Activated CD4-positive, alpha-beta T cell treated with anti-CD3 and anti-CD28 coated beads for 36 hours (primary cell): ENCODE data around the gene DNER. TPM values are rescaled to one million over a fixed set of nuclear protein-coding genes. Genes with fewer than 3 reads are reported as not detected.
"Not testable (repeated sequence)": the region's sequence is repeated elsewhere in the genome, so short reads cannot be mapped to it uniquely, and the experiment has no call there.

ENCODE experiments used
- ATAC-seq: fragments of 200-7000 bp; cut with Tn5 transposase; one replicate; pipeline ENCODE4 v1.10.0; 2021; ENCODE audit warnings: mild to moderate bottlenecking, moderate library complexity
- CTCF ChIA-PET: fragments of 350-600 bp; sonication (Branson Sonifier 250); formaldehyde crosslinking; loops from one replicate; lab custom pipeline; 2021; ENCODE audit warnings: antibody characterized with exemption; lab: Charles Lee
- POLR2A ChIA-PET: fragments of 350-600 bp; sonication (Branson Sonifier 250); formaldehyde crosslinking; loops from one replicate; lab custom pipeline; 2021; ENCODE audit warnings: antibody characterized with exemption, inconsistent platforms; lab: Charles Lee
- DNase-seq: peaks from one replicate; pipeline ENCODE4 v3.0.0-alpha.2; 2020
- H3K27ac Mint-ChIP-seq: one replicate; pipeline ENCODE4 v1.8.0; 2021; ENCODE audit warnings: mixed read lengths
- H3K27me3 Mint-ChIP-seq: one replicate; pipeline ENCODE4 v1.8.0; 2021; ENCODE audit warnings: mixed read lengths
- H3K36me3 Mint-ChIP-seq: one replicate; pipeline ENCODE4 v1.8.0; 2021; ENCODE audit warnings: low read depth, mixed read lengths
- H3K4me1 Mint-ChIP-seq: one replicate; pipeline ENCODE4 v1.8.0; 2021; ENCODE audit warnings: mixed read lengths
- H3K4me3 Mint-ChIP-seq: one replicate; pipeline ENCODE4 v1.8.0; 2021; ENCODE audit warnings: mild to moderate bottlenecking, moderate library complexity, mixed read lengths
- H3K9me3 Mint-ChIP-seq: one replicate; pipeline ENCODE4 v1.8.0; 2021; ENCODE audit warnings: low read depth, mixed read lengths
- intact Hi-C, 2 experiments: fragments of 100-400 bp; cut with DNase I in 1 of 2; cut with micrococcal nuclease in 1 of 2; formaldehyde crosslinking; loops; one replicate each; pipeline versions ENCODE4 v1.14.2 to v1.15.1; 2022 to 2024; cut with DNase I, micrococcal nuclease
- total RNA-seq, 2 experiments: library from RNA; stranded (reverse); gene quantifications; one replicate each; pipeline ENCODE4 v1.2.3, GENCODE V29; 2021

DNER gene, protein sequence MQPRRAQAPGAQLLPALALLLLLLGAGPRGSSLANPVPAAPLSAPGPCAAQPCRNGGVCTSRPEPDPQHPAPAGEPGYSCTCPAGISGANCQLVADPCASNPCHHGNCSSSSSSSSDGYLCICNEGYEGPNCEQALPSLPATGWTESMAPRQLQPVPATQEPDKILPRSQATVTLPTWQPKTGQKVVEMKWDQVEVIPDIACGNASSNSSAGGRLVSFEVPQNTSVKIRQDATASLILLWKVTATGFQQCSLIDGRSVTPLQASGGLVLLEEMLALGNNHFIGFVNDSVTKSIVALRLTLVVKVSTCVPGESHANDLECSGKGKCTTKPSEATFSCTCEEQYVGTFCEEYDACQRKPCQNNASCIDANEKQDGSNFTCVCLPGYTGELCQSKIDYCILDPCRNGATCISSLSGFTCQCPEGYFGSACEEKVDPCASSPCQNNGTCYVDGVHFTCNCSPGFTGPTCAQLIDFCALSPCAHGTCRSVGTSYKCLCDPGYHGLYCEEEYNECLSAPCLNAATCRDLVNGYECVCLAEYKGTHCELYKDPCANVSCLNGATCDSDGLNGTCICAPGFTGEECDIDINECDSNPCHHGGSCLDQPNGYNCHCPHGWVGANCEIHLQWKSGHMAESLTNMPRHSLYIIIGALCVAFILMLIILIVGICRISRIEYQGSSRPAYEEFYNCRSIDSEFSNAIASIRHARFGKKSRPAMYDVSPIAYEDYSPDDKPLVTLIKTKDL
- not detected for total RNA-seq

DNA sequence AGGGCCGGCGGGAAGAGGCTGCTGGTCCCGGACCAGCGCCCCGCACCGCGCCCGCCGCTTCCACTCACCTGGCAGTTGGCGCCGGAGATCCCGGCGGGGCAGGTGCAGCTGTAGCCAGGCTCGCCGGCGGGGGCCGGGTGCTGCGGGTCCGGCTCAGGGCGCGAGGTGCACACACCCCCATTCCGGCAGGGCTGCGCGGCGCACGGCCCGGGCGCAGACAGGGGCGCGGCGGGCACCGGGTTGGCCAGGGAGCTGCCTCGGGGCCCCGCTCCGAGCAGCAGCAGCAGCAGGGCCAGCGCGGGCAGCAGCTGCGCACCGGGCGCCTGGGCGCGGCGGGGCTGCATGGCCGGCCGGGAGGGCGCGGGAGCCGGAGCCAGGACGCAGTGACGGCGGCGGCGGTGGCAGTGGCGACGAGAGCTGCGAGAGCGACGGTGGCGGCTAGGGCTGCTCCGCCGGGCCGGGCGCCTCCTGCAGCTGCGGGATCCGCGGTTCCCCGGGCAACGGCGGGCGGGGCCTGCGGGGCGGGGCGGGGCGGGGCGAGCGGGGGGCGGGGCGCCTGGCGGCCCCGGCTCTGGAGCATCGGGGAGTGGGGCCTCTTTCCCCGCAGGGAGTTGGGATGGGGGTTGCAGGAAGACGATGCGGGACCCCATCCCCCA is at the start of gene DNER:
Gene DNER, minus strand, starts transcription at position 476 of the 656 bp plus-strand sequence. Its CDS starts 132 bp downstream, at position 344.
- H3K27me3 Mint-ChIP-seq, result peaks cover 60% of the 10 kb centered on the region
- ChIA-PET CTCF (no interaction called here), POLR2A (no interaction called here)
- H3K9me3 Mint-ChIP-seq, result no peaks in the 10 kb centered on the region
- DNase-seq, result peak; percentile 75
- intact Hi-C loops, result loop anchor here in 1 of 2 experiments (10.0 kb wide), 3 partner anchors 369 to 1819 kb away; no protein-coding TSS in a partner anchor
- peak within 1 kb of the TSS; percentile 23 for H3K4me3 Mint-ChIP-seq
- peak; percentile 88 for ATAC-seq
- H3K27ac Mint-ChIP-seq, result no peak within 1 kb of the TSS
- no peaks in the 10 kb centered on the region for H3K36me3 Mint-ChIP-seq
- H3K4me1 Mint-ChIP-seq, result peaks cover 11% of the 10 kb centered on the region

DNA sequence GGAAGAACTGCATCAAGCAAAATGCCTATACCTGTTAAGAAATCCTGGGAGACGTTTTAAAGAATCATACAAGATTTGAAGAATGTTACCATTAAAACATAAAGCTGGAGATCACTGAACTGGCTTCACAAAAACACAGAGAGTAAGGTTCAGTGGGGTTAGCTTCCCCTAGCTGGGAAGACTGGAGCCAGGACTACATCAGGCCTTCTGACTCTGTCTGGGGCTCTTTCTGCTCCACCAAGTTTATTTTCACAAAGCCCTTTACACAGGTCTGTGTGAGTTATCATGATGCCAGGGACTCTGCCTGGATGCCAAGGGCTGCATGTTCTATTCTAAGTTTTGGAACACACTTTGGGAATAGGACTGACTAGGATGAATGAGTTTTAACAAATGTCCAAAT is 47.3 kb upstream of the DNER start:
- Mint-ChIP-seq H3K27ac (no peak overlapping the region), H3K36me3 (peaks cover 20% of the 10 kb centered on the region), H3K9me3 (no peaks in the 10 kb centered on the region), H3K4me3 (no peak overlapping the region), H3K27me3 (no peaks in the 10 kb centered on the region), H3K4me1 (no peaks in the 10 kb centered on the region)
- no peak for ATAC-seq
- intact Hi-C loops, result no loop called here
- POLR2A ChIA-PET, result no interaction called here
- CTCF ChIA-PET, result interaction anchor here (0.6 to 1.7 kb wide), 2 partner anchors 20 to 1288 kb away, joined by 4 to 5 read pairs; no protein-coding TSS in a partner anchor
- no peak for DNase-seq

DNA sequence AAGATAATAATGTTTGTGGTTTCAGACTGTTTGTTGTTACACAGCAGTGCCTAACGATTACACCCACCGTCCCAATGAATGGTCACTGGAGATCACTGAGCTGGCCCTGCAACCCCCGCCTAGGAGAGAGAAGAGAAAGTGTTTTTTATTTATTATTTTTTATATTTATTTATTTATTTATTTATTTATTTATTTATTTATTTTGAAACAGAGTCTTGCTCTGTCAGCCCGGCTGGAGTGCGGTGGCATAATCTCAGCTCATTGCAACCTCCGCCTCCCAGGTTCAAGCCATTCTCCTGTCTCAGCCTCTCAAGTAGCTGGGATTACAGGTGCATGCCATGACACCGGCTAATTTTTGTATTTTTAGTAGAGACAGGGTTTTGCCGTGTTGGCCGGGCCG is 43.1 kb upstream of the DNER start:
- ATAC-seq, POLR2A ChIA-PET, H3K9me3 Mint-ChIP-seq, DNase-seq, intact Hi-C loops, H3K4me1 Mint-ChIP-seq, CTCF ChIA-PET, H3K4me3 Mint-ChIP-seq, H3K27ac Mint-ChIP-seq, H3K36me3 Mint-ChIP-seq, H3K27me3 Mint-ChIP-seq: not testable (repeated sequence)

DNA sequence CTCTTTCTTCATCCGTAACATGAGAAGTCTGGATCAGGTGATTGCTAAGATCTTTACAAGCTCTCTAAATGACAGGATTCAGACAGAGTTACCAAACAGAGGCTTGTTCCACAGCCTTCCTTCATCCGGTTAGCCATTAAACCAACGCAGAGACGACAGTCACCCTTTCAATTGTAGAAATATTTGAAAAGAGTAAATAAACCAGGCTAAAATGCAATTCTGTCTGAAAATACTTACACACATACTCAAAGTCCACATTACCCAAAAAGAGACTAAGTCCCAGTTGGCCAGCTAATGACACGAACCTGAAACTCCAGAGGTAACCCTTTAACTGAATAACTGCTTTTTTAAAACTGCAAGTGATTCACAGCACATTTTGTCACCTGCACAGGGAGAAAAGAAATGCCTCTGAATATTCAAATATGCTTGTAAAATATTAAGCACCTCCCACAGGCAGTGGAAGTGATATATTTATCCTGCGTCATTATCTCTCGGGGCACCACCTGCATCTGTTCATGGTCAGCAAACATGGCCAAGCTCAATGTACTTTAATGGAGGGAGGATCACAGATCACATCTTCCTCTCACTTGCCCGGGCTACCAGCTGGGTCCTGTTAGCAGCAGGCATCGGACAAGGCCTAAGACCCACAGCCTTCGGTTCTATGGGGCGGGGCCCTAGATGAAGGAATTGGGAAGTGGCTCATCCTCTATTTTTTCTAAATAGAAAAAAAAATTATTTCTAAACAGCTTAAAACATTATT is 38.8 kb upstream of the DNER start:
- POLR2A ChIA-PET, result no interaction called here
- CTCF ChIA-PET, result interaction anchor here (0.7 kb wide), 1 partner anchor 29 kb away, joined by 5 read pairs; no protein-coding TSS in a partner anchor

DNA sequence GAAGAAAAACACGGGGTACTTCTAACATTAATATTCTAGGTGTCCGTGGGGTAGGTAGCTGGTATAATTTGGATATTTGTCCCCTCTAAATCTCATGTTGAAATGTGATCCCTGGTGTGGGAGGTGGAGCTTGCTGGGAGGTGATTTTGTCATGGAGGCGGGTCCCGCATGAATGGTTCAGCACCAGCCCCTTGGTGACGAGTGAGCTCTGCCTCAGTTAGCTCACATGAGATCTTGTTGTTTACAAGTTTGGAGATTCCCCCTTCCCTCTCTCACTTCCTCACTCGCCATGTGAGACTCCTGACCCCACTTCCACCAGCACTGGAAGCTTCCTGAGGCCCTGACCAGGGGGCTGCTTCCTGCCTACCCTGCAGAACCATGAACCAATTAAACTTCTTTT is 35.4 kb upstream of the DNER start:
- Mint-ChIP-seq H3K4me3 (no peak overlapping the region), H3K27me3 (peaks cover 2% of the 10 kb centered on the region), H3K27ac (no peak overlapping the region), H3K36me3 (no peaks in the 10 kb centered on the region), H3K4me1 (peaks cover 3% of the 10 kb centered on the region), H3K9me3 (no peaks in the 10 kb centered on the region)
- ChIA-PET CTCF (interaction anchor here (0.7 kb wide), 1 partner anchor 33 kb away, joined by 3 read pairs; no protein-coding TSS in a partner anchor), POLR2A (no interaction called here)
- intact Hi-C loops, result no loop called here
- DNase-seq (no peak), ATAC-seq (no peak)

More for the DNA sequence above, 38.8 kb upstream of the DNER start:
- Mint-ChIP-seq H3K36me3 (peaks cover 3% of the 10 kb centered on the region), H3K27ac (no peak overlapping the region), H3K4me1 (peaks cover 3% of the 10 kb centered on the region), H3K9me3 (no peaks in the 10 kb centered on the region), H3K4me3 (no peak overlapping the region), H3K27me3 (no peaks in the 10 kb centered on the region)
- DNase-seq, result no peak
- intact Hi-C loops, result no loop called here
- ATAC-seq, result no peak

DNA sequence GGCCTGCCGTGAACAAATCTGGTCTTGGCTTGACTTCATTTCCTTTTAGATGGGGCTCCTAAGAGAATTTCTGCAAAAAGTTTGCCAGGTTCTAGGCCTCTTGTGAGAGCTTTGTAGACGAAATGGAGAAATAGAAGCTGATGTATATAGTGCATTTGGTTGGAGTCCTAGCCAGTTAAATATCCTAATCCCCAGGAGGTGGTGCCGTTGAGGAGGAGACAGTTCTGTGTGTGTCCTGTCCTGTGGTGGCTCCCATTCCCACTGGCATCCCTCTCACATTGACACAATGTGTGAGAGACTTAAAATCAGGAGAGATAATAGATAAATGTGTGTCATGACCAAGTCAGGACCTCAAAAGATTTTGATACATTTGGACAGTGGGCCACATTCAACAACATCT is 34.6 kb upstream of the DNER start:
- intact Hi-C loops, result no loop called here
- Mint-ChIP-seq H3K9me3 (no peaks in the 10 kb centered on the region), H3K36me3 (no peaks in the 10 kb centered on the region), H3K27me3 (peaks cover 2% of the 10 kb centered on the region), H3K27ac (no peak overlapping the region), H3K4me3 (no peak overlapping the region), H3K4me1 (peaks cover 3% of the 10 kb centered on the region)
- ChIA-PET POLR2A (no interaction called here), CTCF (no interaction called here)
- ATAC-seq (no peak), DNase-seq (no peak)

DNA sequence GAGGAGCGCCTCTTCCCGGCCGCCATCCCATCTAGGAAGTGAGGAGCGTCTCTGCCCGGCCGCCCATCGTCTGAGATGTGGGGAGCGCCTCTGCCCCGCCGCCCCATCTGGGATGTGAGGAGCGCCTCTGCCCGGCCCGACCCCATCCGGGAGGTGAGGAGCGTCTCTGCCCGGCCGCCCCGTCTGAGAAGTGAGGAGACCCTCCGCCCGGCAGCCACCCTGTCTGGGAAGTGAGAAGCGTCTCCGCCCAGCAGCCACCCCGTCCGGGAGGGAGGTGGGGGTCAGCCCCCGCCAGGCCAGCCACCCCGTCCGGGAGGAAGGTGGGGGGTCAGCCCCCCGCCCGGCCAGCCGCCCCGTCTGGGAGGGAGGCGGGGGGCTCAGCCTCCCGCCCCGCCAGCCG is 28.3 kb upstream of the DNER start:
- intact Hi-C loops, H3K4me3 Mint-ChIP-seq, H3K27ac Mint-ChIP-seq, H3K4me1 Mint-ChIP-seq, CTCF ChIA-PET, POLR2A ChIA-PET, DNase-seq, H3K36me3 Mint-ChIP-seq, H3K27me3 Mint-ChIP-seq, ATAC-seq: not testable (repeated sequence)
- H3K9me3 Mint-ChIP-seq, result peaks cover 12% of the 10 kb centered on the region

DNA sequence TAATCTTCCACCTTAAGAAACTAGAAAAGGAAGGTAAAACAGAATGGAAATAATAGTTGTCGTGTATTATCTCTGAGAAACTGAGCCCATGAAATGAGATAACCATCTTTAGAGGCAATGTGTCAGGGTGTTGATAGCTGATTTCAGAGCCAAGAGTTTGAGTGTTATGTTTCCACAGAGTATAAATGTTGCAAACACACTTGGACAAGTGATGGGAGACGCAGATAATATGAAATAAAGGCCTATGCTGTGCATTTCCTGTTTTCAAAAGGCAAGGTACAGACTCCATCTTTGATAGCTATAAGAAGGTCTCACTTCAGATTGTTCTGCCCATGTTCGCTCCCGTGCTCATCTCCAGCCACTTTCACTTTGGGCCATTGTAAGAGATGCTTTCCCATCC is 25.9 kb upstream of the DNER start:
- intact Hi-C loops, result no loop called here
- DNase-seq, result no peak
- Mint-ChIP-seq H3K4me1 (no peaks in the 10 kb centered on the region), H3K36me3 (no peaks in the 10 kb centered on the region), H3K4me3 (no peak overlapping the region), H3K27me3 (no peaks in the 10 kb centered on the region), H3K27ac (no peak overlapping the region), H3K9me3 (peaks cover 22% of the 10 kb centered on the region)
- POLR2A ChIA-PET, result no interaction called here
- CTCF ChIA-PET, result no interaction called here
- no peak for ATAC-seq

DNA sequence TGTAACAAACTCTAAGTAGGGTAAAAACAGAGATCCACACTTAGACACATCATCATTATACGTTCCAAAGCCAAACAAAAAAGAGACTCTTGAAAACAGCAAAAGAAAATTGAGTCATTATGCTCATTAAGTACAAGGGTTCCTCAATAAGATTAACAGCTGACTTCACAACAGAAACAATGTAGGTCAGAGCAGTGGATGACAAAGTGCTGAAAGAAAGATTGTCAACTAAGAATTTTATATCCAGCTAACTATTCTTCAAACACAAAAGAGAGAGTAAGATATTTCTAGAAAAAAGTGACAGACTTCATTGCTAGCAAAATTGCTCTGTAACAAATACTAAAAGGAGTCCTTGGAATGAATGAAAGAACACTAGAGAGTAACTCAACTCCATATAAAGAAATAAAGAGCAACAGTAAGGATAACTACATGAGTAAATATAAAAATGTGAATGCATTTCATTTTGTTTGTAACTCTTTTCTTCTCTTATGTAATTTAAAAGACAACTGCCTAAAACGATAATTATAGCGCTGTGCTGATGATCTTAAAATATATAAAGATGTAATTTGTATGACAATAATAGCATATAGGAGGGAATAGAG is 23.8 kb upstream of the DNER start:
- Mint-ChIP-seq H3K4me1 (no peaks in the 10 kb centered on the region), H3K36me3 (no peaks in the 10 kb centered on the region), H3K27ac (no peak overlapping the region), H3K4me3 (no peak overlapping the region), H3K9me3 (peaks cover 22% of the 10 kb centered on the region), H3K27me3 (no peaks in the 10 kb centered on the region)
- no peak for DNase-seq
- POLR2A ChIA-PET, result interaction anchor here (0.7 kb wide), 1 partner anchor 943 kb away, joined by 3 read pairs; no protein-coding TSS in a partner anchor
- CTCF ChIA-PET, result no interaction called here
- intact Hi-C loops, result no loop called here
- no peak for ATAC-seq

DNA sequence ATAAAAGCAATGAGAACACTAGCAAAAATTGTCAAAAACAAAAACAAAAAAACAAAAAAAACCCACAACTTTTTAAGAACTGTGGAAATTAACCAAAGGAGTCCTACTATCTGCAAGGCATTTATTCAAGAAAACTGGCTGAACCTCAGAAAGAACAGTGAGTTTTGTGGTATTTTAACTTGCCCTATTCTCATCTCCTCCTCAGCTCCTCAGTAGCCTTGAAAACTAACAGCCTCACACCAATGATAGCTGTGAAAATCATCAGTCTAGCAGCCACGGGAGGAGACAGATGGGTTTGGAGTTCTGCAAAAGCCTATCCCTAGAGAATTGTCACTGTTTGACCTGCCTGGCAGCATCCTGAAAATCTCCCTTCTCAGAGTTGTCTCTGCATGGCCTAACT is 20.1 kb upstream of the DNER start:
- Mint-ChIP-seq H3K4me1 (no peaks in the 10 kb centered on the region), H3K27me3 (peaks cover 4% of the 10 kb centered on the region), H3K9me3 (peaks cover 22% of the 10 kb centered on the region), H3K4me3 (no peak overlapping the region), H3K27ac (no peak overlapping the region), H3K36me3 (no peaks in the 10 kb centered on the region)
- intact Hi-C loops, result no loop called here
- CTCF ChIA-PET, result no interaction called here
- DNase-seq (no peak), ATAC-seq (no peak)
- POLR2A ChIA-PET, result no interaction called here
